HUES64 (cell line): ENCODE data around the gene SLC36A2.

ENCODE experiments used
- H3K27ac ChIP-seq: 2 replicates; pipeline ENCODE4 v1.7.0; 2013; ENCODE audit warnings: low read depth, low read length, inconsistent platforms
- H3K27me3 ChIP-seq: 2 replicates; pipeline ENCODE4 v1.6.1; 2013; ENCODE audit warnings: mild to moderate bottlenecking, low read length; ENCODE audit not compliant: insufficient read depth
- H3K36me3 ChIP-seq: 2 replicates; pipeline ENCODE4 v1.6.1; 2013; ENCODE audit warnings: mild to moderate bottlenecking, low read length; ENCODE audit not compliant: insufficient read depth
- H3K4me1 ChIP-seq: 2 replicates; pipeline ENCODE4 v1.6.1; 2013; ENCODE audit warnings: mild to moderate bottlenecking, low read length, moderate library complexity; ENCODE audit not compliant: insufficient read depth
- H3K4me3 ChIP-seq: 2 replicates; pipeline ENCODE4 v1.5.1; 2013; ENCODE audit warnings: mild to moderate bottlenecking, low read length, moderate library complexity
- H3K9ac ChIP-seq: 2 replicates; pipeline ENCODE4 v1.6.1; 2013; ENCODE audit warnings: mild to moderate bottlenecking, low read depth, low read length
- H3K9me3 ChIP-seq: 2 replicates; pipeline ENCODE4 v1.6.1; 2013; ENCODE audit warnings: low read depth, low read length; ENCODE audit not compliant: insufficient read depth
- WGBS: fragments of 150-250, 120-280 bp; methylation state at CpG from one replicate; pipeline ENCODE4 v1.1.7; 2013; ENCODE audit warnings: missing lambda C conversion rate; 5-methylcytosine and 5-hydroxymethylcytosine counted together

Gene SLC36A2

DNA sequence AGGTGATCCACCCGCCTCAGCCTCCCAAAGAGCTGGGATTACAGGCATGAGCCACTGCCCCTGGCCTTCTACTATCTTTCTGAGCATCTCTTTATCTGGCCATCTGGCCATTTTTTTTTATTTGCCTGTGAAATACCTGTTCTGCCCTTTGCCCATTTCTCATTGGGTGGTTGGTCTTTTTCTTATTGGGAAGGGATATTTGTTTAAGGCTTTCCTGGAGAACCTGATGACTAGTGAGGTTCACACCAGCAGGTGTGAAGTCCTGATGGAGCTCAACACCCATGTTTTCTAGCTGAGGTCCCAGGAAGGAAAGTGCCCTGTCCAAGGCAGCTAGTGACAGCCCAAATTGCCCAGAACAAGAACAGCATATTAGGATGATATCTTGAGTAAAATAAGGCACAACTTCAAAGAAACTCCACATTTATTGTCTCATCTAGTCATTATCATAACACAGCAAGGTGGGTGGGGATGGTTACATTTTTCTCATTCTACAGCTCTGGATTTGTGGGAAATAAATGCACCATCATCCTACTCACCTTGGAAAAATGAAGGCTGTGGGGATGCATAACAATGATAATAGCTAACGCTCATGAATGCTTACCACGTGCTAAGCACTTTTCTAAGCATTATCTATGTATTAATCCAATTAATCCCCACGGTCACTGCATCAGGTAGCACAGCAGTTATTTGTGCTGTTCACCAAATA is 64.1 kb downstream of the SLC36A2 start:
- H3K27me3 ChIP-seq: no peaks in the 10 kb centered on the region
- no peaks in the 10 kb centered on the region for H3K9me3 ChIP-seq
- 81% methylated on average over 4 of the region's 4 CpGs for WGBS

DNA sequence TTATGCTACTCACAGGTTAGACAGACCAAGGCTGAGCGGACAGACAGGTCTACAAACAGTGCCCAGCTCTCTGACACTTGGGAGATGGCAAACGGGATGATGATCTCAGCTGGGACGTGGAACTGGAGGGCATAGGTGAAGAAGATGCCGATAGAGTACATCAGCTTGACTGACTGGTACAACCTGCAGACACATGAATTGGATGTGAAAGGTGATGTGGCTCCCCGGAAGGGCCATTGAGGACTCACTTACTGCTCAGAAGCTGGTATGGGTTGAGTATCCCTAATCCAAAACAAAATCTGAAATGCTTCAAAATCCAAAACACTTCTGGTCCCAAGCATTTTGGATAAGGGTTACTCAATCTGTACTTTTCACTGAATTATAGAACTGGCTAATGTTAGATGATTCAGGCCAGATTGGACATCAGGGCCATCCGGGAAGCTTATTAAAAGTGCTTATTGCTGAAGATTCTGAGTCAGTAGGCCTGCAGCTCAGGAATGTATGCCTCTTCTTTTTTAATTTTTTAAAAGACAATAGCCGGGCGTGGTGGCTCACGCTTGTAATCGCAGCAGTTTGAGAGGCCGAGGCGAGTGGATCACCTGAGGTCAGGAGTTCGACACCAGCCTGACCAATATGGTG is 66.2 kb downstream of the SLC36A2 start:
- no peaks in the 10 kb centered on the region for H3K9me3 ChIP-seq
- no peaks in the 10 kb centered on the region for H3K27me3 ChIP-seq
- H3K4me1 ChIP-seq: no peaks in the 10 kb centered on the region
- WGBS: 90% methylated on average over 13 of the region's 13 CpGs
- no peak overlapping the region for H3K4me3 ChIP-seq
- H3K36me3 ChIP-seq: no peaks in the 10 kb centered on the region
- H3K27ac ChIP-seq: no peak overlapping the region
- H3K9ac ChIP-seq: no peak overlapping the region

More for the DNA sequence above, 64.1 kb downstream of the SLC36A2 start:
- H3K4me3 ChIP-seq: no peak overlapping the region
- H3K4me1 ChIP-seq: peaks cover 5% of the 10 kb centered on the region; the same call in 1 of the 2 replicates
- no peak overlapping the region for H3K27ac ChIP-seq
- H3K36me3 ChIP-seq: no peaks in the 10 kb centered on the region
- H3K9ac ChIP-seq: no peak overlapping the region

- H3K9ac ChIP-seq: no peak overlapping the region
- WGBS: 67% methylated on average over 2 of the region's 2 CpGs
- no peaks in the 10 kb centered on the region for H3K27me3 ChIP-seq
- no peaks in the 10 kb centered on the region for H3K9me3 ChIP-seq
- H3K4me1 ChIP-seq: no peaks in the 10 kb centered on the region
- no peak overlapping the region for H3K27ac ChIP-seq
- no peaks in the 10 kb centered on the region for H3K36me3 ChIP-seq
- no peak overlapping the region for H3K4me3 ChIP-seq
These were observed 66.9 kb downstream of the SLC36A2 start for GRCh38 chr5:151280443-151280842.

DNA sequence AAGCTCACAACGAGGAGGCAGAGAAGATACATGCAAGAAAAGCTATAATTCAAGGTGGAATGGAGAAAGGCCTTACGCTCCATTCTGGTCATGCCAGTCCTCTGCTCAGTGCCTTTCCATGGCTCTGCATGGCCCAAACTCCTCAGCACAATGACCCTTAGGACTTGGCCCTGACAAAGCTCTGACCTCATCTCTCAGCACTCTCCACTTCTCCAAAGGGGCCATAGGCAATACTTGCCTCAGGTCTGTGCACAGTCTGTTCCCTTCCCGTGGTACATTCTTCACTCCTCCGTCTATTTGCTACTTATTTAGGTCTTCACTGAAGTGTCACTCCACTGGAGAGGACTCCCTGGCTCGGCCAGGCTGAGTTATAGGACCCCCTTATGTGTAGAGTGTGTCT is 68.5 kb downstream of the SLC36A2 start:
- 85% methylated on average over 5 of the region's 5 CpGs for WGBS
- H3K27me3 ChIP-seq: no peaks in the 10 kb centered on the region
- no peak overlapping the region for H3K27ac ChIP-seq
- H3K4me1 ChIP-seq: no peaks in the 10 kb centered on the region
- H3K9me3 ChIP-seq: no peaks in the 10 kb centered on the region
- no peak overlapping the region for H3K9ac ChIP-seq
- no peak overlapping the region for H3K4me3 ChIP-seq
- no peaks in the 10 kb centered on the region for H3K36me3 ChIP-seq

- Histone ChIP-seq H3K4me3 (no peak overlapping the region), H3K9me3 (no peaks in the 10 kb centered on the region), H3K27me3 (no peaks in the 10 kb centered on the region), H3K27ac (no peak overlapping the region), H3K9ac (no peak overlapping the region), H3K36me3 (no peaks in the 10 kb centered on the region), H3K4me1 (no peaks in the 10 kb centered on the region)
- 95% methylated on average over 2 of the region's 2 CpGs for WGBS
These were observed 71.6 kb downstream of the SLC36A2 start for GRCh38 chr5:151275803-151276202.

DNA sequence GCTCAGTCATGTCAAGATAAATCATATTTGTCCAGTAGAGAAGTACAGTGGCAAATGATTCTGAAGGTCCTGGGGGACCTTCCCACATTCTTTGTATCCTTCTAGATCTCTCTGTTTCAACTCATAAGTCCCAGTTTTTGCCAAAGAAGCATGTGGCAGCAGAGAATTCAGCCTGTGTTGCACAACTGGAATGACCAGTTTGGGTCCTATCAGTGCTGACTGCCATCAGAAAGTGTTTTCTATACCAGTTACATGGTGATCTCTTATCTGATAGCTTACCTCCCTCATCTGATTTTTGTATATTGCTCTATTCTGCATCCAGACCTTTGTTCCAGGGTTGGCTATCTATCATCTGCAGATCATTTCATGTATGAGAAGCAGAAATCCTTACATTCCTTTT is 72.7 kb downstream of the SLC36A2 start:
- H3K27ac ChIP-seq: no peak overlapping the region
- H3K4me1 ChIP-seq: no peaks in the 10 kb centered on the region
- no peak overlapping the region for H3K4me3 ChIP-seq
- H3K9me3 ChIP-seq: no peaks in the 10 kb centered on the region
- no peaks in the 10 kb centered on the region for H3K36me3 ChIP-seq
- no peaks in the 10 kb centered on the region for H3K27me3 ChIP-seq
- H3K9ac ChIP-seq: no peak overlapping the region

DNA sequence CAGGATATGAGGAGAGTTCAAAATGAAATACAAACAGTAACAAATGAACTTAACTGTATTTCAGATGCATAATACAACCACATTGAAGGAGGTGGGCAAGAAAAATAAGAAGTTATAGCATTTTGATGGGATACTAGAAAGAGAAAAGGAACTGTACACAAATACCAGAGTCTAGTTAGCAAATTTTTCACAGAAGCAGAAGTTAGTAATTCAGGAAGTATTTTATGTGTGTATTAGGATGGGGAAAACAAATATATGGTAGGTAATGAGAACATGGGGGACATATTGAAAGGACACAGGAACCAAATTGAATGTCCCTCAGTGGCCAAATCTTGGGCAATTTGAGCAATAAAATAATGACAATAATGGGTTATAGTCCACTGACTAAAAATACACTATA is 76.0 kb downstream of the SLC36A2 start:
- H3K9ac ChIP-seq: no peak overlapping the region
- no peaks in the 10 kb centered on the region for H3K27me3 ChIP-seq
- peaks cover 15% of the 10 kb centered on the region for H3K36me3 ChIP-seq
- no peaks in the 10 kb centered on the region for H3K9me3 ChIP-seq
- no peak overlapping the region for H3K4me3 ChIP-seq
- no peak overlapping the region for H3K27ac ChIP-seq
- no peaks in the 10 kb centered on the region for H3K4me1 ChIP-seq

- Histone ChIP-seq H3K27ac (no peak overlapping the region), H3K4me3 (no peak overlapping the region), H3K27me3 (no peaks in the 10 kb centered on the region), H3K9ac (no peak overlapping the region), H3K4me1 (no peaks in the 10 kb centered on the region), H3K36me3 (peaks cover 15% of the 10 kb centered on the region), H3K9me3 (no peaks in the 10 kb centered on the region)
- WGBS: 100% methylated on average over 1 of the region's 1 CpG
These were observed 76.8 kb downstream of the SLC36A2 start for GRCh38 chr5:151270599-151270998.

- no peaks in the 10 kb centered on the region for H3K9me3 ChIP-seq
- WGBS: 94% methylated on average over 11 of the region's 11 CpGs
- no peak overlapping the region for H3K9ac ChIP-seq
- H3K4me1 ChIP-seq: no peaks in the 10 kb centered on the region
- no peaks in the 10 kb centered on the region for H3K27me3 ChIP-seq
- no peak overlapping the region for H3K27ac ChIP-seq
- peaks cover 20% of the 10 kb centered on the region for H3K36me3 ChIP-seq
- no peak overlapping the region for H3K4me3 ChIP-seq
These were observed 79.7 kb downstream of the SLC36A2 start for GRCh38 chr5:151267491-151268260.
